Immature natural killer cell (primary cell): ENCODE results near the gene FAM111A. TPM values are rescaled to one million over a fixed set of nuclear protein-coding genes. Genes with fewer than 3 reads are reported as not detected.
"Not testable (repeated sequence)": the region's sequence is repeated elsewhere in the genome, so short reads cannot be mapped to it uniquely, and the experiment has no call there.

Source experiments
- DNase-seq, 3 donors: peaks; one replicate each; pipeline ENCODE4 v3.0.0; 2022; ENCODE audit warnings: mixed read lengths in 1 of 3
- H3K27ac Mint-ChIP-seq, 6 donors: one replicate each; pipeline ENCODE4 v1.8.0; 2020; ENCODE audit warnings: mixed read lengths in 6 of 6, mild to moderate bottlenecking in 5 of 6, inconsistent platforms in 4 of 6, moderate library complexity in 3 of 6
- H3K27me3 Mint-ChIP-seq, 3 donors: one replicate each; pipeline ENCODE4 v1.8.0; 2020 to 2021; ENCODE audit warnings: low read depth in 3 of 3, mild to moderate bottlenecking in 3 of 3, mixed read lengths in 3 of 3, moderate library complexity in 3 of 3, inconsistent platforms in 1 of 3
- H3K36me3 Mint-ChIP-seq, 3 donors: one replicate each; pipeline ENCODE4 v1.8.0; 2020; ENCODE audit warnings: mixed read lengths in 3 of 3, inconsistent platforms in 2 of 3, mild to moderate bottlenecking in 2 of 3
- H3K4me1 Mint-ChIP-seq, 2 donors: one replicate each; pipeline ENCODE4 v1.8.0; 2020; ENCODE audit warnings: inconsistent platforms in 2 of 2, mild to moderate bottlenecking in 2 of 2, mixed read lengths in 2 of 2, moderate library complexity in 1 of 2
- H3K4me3 Mint-ChIP-seq, 5 donors: one replicate each; pipeline ENCODE4 v1.8.0; 2020; ENCODE audit warnings: mild to moderate bottlenecking in 5 of 5, mixed read lengths in 5 of 5, inconsistent platforms in 3 of 5, moderate library complexity in 3 of 5
- H3K9me3 Mint-ChIP-seq, 6 donors: one replicate each; pipeline ENCODE4 v1.8.0; 2020; ENCODE audit warnings: mild to moderate bottlenecking in 6 of 6, mixed read lengths in 6 of 6, inconsistent platforms in 4 of 6, moderate library complexity in 3 of 6
- polyA plus RNA-seq, 3 donors: library from polyadenylated mRNA; unstranded; fragments of 300-500 nt; fragmentation: Illumina TruSeq; gene quantifications; one replicate each; pipeline ENCODE4 v1.2.3, GENCODE V29; 2021

FAM111A gene
- polyA plus RNA-seq, 3 donors from 2014 or later: 28.6 to 41.8 (median 31.2) TPM

- peaks cover 9 to 38% (median 32%) of the 10 kb centered on the region in 3 donors for H3K36me3 Mint-ChIP-seq
- peaks cover 2 to 28% (median 16%) of the 10 kb centered on the region in 6 donors for H3K9me3 Mint-ChIP-seq
- peaks cover 0 to 2% (median 0%) of the 10 kb centered on the region in 3 donors for H3K27me3 Mint-ChIP-seq
- no peak overlapping the region for H3K27ac Mint-ChIP-seq
- DNase-seq: no peak
- H3K4me3 Mint-ChIP-seq: no peak overlapping the region
- no peaks in the 10 kb centered on the region for H3K4me1 Mint-ChIP-seq
These were observed 24.9 kb upstream of the FAM111A start for GRCh38 chr11:59117774-59118173.

GRCh38 chr11:59119826-59120225 is 22.8 kb upstream of the FAM111A start:
- DNase-seq: no peak
- H3K9me3 Mint-ChIP-seq: peaks cover 0 to 28% (median 16%) of the 10 kb centered on the region in 6 donors
- H3K27ac Mint-ChIP-seq: no peak overlapping the region
- no peaks in the 10 kb centered on the region for H3K4me1 Mint-ChIP-seq
- H3K4me3 Mint-ChIP-seq: no peak overlapping the region
- H3K36me3 Mint-ChIP-seq: peaks cover 9 to 42% (median 32%) of the 10 kb centered on the region in 3 donors
- H3K27me3 Mint-ChIP-seq: peaks cover 0 to 2% (median 0%) of the 10 kb centered on the region in 3 donors

GRCh38 chr11:59135648-59136461 is 6.8 kb upstream of the FAM111A start:
- Mint-ChIP-seq H3K4me1 (peaks cover 9 to 17% of the 10 kb centered on the region in 2 donors), H3K4me3 (peak overlapping the region in 4 of 5 donors; percentile 47 to 66 (median 56)), H3K27me3 (peaks cover 0 to 2% (median 0%) of the 10 kb centered on the region in 3 donors), H3K27ac (peak overlapping the region in 5 of 6 donors; percentile 15 to 82 (median 72)), H3K36me3 (peaks cover 28 to 53% (median 39%) of the 10 kb centered on the region in 3 donors), H3K9me3 (no peaks in the 10 kb centered on the region)
- DNase-seq: peak; percentile 82 to 86 (median 83)

DNA sequence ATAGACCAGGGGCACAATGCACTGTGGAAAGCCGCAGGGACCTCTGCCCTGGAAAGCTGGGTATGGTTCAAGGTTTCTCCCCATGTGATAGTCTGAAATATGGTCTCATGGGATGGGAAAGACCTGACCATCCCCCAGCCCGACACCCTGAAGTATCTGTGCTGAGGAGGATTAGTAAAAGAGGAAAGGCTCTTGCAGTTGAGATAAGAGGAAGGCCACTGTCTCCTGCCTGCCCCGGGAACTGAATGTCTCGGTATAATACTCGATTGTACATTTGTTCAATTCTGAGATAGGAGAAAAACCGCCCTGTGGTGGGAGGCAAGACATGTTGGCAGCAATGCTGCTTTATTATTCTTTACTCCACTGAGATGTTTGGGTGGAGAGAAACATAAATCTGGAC is 6.1 kb upstream of the FAM111A start:
- peaks cover 24 to 48% (median 34%) of the 10 kb centered on the region in 3 donors for H3K36me3 Mint-ChIP-seq
- peaks cover 16 to 24% of the 10 kb centered on the region in 2 donors for H3K4me1 Mint-ChIP-seq
- not testable (repeated sequence) for DNase-seq, H3K27me3 Mint-ChIP-seq, H3K9me3 Mint-ChIP-seq, H3K4me3 Mint-ChIP-seq, H3K27ac Mint-ChIP-seq

DNA sequence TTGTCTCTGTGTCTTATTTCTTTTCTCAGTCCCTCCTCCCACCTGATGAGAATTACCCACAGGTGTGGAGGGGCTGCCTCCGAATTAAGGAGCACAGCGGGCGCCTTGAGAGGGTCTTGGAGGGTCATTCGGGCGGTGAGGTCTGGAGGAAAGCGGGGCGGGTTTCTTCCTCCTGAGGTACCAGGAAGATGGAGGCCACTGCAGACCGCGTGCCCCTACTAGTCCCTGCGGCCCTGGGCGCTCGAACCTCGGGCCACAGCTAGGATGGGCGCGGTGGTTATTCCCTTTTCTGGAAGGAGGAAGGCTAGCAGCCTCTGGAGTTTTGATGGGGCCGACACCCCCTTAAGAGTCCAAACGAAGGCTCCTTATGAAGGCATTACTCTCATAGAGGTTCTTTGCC is 5.5 kb upstream of the FAM111A start:
- Mint-ChIP-seq H3K27me3 (peaks cover 0 to 2% (median 1%) of the 10 kb centered on the region in 3 donors), H3K4me1 (peaks cover 22 to 30% of the 10 kb centered on the region in 2 donors), H3K36me3 (peaks cover 19 to 41% (median 29%) of the 10 kb centered on the region in 3 donors), H3K9me3 (no peaks in the 10 kb centered on the region), H3K27ac (no peak overlapping the region), H3K4me3 (no peak overlapping the region)
- no peak for DNase-seq

GRCh38 chr11:59138643-59139042 is 4.0 kb upstream of the FAM111A start:
- Mint-ChIP-seq H3K9me3 (no peaks in the 10 kb centered on the region), H3K36me3 (peaks cover 5 to 27% (median 16%) of the 10 kb centered on the region in 3 donors), H3K4me3 (no peak overlapping the region), H3K27me3 (peaks cover 2 to 5% (median 3%) of the 10 kb centered on the region in 3 donors), H3K4me1 (peaks cover 36 to 45% of the 10 kb centered on the region in 2 donors), H3K27ac (no peak overlapping the region)
- no peak for DNase-seq

DNA sequence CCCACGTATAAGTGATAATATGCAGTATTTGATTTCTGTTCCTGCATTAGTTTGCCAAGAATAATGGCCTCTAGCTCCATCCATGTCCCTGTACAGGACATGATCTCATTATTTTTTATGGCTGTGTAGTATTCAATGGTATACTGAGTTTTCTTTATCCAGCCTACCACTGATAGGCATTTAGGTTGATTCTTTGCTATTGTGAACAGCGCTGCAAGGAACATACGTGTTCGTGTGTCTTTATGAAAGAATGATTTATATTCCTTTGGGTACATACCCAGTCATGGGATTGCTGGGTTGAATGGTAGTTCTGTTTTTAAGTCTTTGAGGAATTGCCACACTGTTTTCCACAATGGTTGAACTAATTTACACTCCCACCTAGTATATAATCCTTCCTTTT is 1.5 kb upstream of the FAM111A start:
- DNase-seq: no peak
- Mint-ChIP-seq H3K27ac (peak overlapping the region in 4 of 6 donors; percentile 20 to 97 (median 94)), H3K4me3 (peak overlapping the region; percentile 94 to 98 (median 98)), H3K27me3 (peaks cover 2 to 10% (median 6%) of the 10 kb centered on the region in 3 donors), H3K9me3 (no peaks in the 10 kb centered on the region), H3K36me3 (peaks cover 3 to 16% (median 5%) of the 10 kb centered on the region in 3 donors), H3K4me1 (peaks cover 48 to 54% of the 10 kb centered on the region in 2 donors)

GRCh38 chr11:59141673-59142460 is 789 bp upstream of the FAM111A start:
- Mint-ChIP-seq H3K4me3 (peak overlapping the region; percentile 94 to 98 (median 98)), H3K9me3 (no peaks in the 10 kb centered on the region), H3K36me3 (peaks cover 3 to 14% (median 5%) of the 10 kb centered on the region in 3 donors), H3K27ac (peak overlapping the region; percentile 94 to 99 (median 98)), H3K4me1 (peaks cover 47 to 52% of the 10 kb centered on the region in 2 donors), H3K27me3 (peaks cover 2 to 10% (median 6%) of the 10 kb centered on the region in 3 donors)
- peak in 1 of 3 donors; percentile 3 for DNase-seq

- Mint-ChIP-seq H3K36me3 (peaks cover 3 to 8% (median 5%) of the 10 kb centered on the region in 3 donors), H3K9me3 (no peaks in the 10 kb centered on the region), H3K4me1 (peaks cover 48 to 68% of the 10 kb centered on the region in 2 donors), H3K27ac (peak overlapping the region; percentile 94 to 99 (median 98)), H3K4me3 (peak overlapping the region; percentile 94 to 98 (median 98)), H3K27me3 (peaks cover 2 to 10% (median 6%) of the 10 kb centered on the region in 3 donors)
- DNase-seq: no peak
These were observed 1.4 kb downstream of the FAM111A start for GRCh38 chr11:59144096-59144495.

DNA sequence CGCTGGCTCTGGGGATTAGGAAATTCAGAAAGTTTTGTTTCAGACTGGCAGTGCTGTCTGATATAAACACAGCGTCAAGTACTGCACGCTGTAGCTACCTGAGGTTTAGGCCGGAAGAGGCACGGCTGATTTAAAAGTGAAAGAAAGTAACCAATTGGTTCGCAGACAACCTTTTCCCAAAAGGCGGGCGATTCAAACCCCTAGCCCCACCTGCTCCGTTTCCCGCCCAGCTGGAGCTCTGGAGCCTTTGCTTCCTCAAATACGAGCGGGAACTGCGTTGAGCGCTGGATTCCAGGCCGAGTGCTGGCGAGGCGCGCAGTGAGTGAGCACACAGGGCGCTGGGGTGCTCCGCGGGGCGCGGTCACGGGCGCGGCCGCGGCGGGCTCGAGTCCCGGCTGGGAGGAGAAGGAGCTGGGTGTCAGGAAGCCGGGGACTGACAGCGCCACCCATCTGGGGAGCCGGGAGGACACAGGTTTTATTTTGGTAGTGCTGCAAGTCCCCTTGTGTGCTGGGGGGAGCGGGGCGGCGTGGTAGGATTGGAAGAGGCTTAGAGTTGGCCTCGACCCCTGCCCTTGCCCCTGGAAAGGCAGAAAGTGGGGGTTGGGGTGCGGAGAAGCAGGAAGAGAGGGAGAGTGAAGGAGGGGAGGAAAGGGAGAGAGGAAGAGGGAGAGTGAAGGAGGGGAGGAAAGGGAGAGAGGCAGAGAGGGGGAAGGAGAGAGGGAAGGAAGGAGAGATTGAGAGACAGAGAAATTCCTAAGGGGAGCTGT is 2.1 kb downstream of the FAM111A start:
- Mint-ChIP-seq H3K4me3 (peak overlapping the region; percentile 94 to 98 (median 98)), H3K27me3 (peaks cover 2 to 10% (median 6%) of the 10 kb centered on the region in 3 donors), H3K4me1 (peaks cover 48 to 70% of the 10 kb centered on the region in 2 donors), H3K36me3 (peaks cover 5 to 8% (median 7%) of the 10 kb centered on the region in 3 donors), H3K9me3 (no peaks in the 10 kb centered on the region), H3K27ac (peak overlapping the region; percentile 94 to 99 (median 98))
- DNase-seq: peak; percentile 78 to 82 (median 82)

GRCh38 chr11:59145534-59145933 is 2.9 kb downstream of the FAM111A start:
- H3K27ac Mint-ChIP-seq: peak overlapping the region; percentile 30 to 98 (median 81)
- H3K9me3 Mint-ChIP-seq: no peaks in the 10 kb centered on the region
- H3K4me3 Mint-ChIP-seq: peak overlapping the region; percentile 94 to 98 (median 98)
- no peak for DNase-seq
- peaks cover 5 to 12% (median 10%) of the 10 kb centered on the region in 3 donors for H3K36me3 Mint-ChIP-seq
- peaks cover 2 to 10% (median 6%) of the 10 kb centered on the region in 3 donors for H3K27me3 Mint-ChIP-seq
- H3K4me1 Mint-ChIP-seq: peaks cover 48 to 70% of the 10 kb centered on the region in 2 donors

DNA sequence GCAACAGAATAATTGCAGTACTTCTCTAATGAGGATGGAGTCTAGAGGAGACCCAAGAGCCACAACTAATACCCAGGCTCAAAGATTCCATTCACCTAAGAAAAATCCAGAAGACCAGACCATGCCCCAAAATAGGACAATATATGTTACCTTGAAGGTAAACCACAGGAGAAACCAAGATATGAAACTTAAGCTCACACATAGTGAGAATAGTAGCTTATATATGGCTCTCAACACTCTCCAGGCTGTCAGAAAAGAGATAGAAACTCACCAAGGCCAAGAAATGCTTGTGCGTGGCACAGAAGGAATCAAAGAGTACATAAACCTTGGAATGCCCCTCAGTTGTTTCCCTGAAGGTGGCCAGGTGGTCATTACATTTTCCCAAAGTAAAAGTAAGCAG is 9.1 kb downstream of the FAM111A start:
- Mint-ChIP-seq H3K9me3 (no peaks in the 10 kb centered on the region), H3K4me3 (no peak overlapping the region), H3K4me1 (peaks cover 9 to 24% of the 10 kb centered on the region in 2 donors), H3K27me3 (no peaks in the 10 kb centered on the region), H3K36me3 (peaks cover 10 to 29% (median 20%) of the 10 kb centered on the region in 3 donors), H3K27ac (peak overlapping the region in 3 of 6 donors; percentile 11 to 55 (median 30))
- no peak for DNase-seq
